Astrocyte of the cerebellum (primary cell): Measurements from ENCODE around the gene SLC7A11.

ENCODE experiments used
- DNase-seq: peaks from one replicate; pipeline ENCODE4 v3.0.0-alpha.2; 2011; ENCODE audit warnings: low read depth
- H3K4me3 ChIP-seq: 2 replicates; pipeline ENCODE4 v1.5.1; 2011; ENCODE audit warnings: mild to moderate bottlenecking, low read depth, low read length, moderate library complexity
- in situ Hi-C: cut with HindIII; loops from 2 replicates; pipeline ENCODE4 v1.10.0; 2017; ENCODE audit warnings: low sequenced_read_pairs
- TF ChIP-seq, protein P1 (sequence below): IDR thresholded peaks from 2 replicates; pipeline ENCODE4 v1.5.1; 2012; ENCODE audit warnings: low read length, low read depth, moderate library complexity, mild to moderate bottlenecking; ENCODE audit errors: missing control alignments

Gene SLC7A11

DNA sequence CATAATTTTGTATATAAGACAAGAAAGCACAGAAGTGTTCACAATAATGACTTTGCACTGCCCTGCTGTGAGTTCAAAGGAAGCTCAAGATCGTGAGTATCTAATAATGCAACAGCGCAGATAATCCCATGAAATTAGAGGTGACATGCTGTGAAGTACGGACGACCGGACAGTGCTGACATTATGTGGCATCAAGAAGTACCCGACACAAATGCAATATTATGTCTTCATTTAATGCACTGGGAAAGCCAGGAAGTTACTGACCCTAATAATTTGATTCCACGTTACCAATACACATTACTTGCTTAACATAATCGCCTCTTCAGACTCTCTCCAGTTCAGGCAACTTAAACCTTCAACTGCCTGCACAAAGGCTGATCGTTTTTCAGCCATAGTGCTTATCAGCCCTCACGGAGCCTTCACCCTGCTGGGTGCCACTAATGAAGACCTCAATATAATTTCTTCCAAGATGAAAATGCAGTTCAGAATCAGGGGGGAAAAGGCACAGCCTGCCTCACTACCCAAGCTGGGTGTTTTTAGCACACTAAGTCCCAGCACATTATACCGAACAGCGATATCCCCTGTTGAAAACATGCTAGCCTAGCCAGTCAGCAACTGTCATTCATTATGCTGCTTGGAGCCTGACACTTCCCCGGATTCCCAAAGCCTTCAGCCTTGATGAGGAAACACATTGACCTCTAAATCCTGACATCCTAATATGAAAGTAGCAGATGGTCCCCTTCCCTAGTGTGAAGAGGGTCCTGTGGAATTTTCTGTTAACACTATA is 56.1 kb downstream of the SLC7A11 start:
- in situ Hi-C loops = no loop called here
- TF ChIP-seq, protein P1, sequence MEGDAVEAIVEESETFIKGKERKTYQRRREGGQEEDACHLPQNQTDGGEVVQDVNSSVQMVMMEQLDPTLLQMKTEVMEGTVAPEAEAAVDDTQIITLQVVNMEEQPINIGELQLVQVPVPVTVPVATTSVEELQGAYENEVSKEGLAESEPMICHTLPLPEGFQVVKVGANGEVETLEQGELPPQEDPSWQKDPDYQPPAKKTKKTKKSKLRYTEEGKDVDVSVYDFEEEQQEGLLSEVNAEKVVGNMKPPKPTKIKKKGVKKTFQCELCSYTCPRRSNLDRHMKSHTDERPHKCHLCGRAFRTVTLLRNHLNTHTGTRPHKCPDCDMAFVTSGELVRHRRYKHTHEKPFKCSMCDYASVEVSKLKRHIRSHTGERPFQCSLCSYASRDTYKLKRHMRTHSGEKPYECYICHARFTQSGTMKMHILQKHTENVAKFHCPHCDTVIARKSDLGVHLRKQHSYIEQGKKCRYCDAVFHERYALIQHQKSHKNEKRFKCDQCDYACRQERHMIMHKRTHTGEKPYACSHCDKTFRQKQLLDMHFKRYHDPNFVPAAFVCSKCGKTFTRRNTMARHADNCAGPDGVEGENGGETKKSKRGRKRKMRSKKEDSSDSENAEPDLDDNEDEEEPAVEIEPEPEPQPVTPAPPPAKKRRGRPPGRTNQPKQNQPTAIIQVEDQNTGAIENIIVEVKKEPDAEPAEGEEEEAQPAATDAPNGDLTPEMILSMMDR = no peak
- DNase-seq = no peak
- H3K4me3 ChIP-seq = no peak overlapping the region

DNA sequence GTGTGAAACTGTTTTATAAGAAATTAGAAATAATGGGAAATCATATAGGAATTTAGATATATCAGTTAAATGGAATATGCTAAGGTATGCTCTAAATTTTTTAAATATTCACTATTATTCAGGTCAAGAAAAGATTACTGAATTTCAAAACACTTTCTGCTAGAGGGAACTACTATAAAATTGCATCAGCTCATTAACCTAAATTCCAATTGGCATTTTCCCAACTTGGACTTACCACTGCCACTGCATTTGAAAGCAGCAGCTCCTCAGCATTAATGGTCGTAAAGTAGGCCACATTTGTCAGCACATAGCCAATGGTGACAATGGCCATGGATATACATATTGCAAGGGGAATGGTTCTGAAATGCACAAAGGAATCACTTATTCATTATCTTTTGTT is 57.3 kb downstream of the SLC7A11 start:
- no peak overlapping the region for H3K4me3 ChIP-seq
- TF ChIP-seq, protein P1 = no peak
- in situ Hi-C loops = no loop called here
- no peak for DNase-seq

DNA sequence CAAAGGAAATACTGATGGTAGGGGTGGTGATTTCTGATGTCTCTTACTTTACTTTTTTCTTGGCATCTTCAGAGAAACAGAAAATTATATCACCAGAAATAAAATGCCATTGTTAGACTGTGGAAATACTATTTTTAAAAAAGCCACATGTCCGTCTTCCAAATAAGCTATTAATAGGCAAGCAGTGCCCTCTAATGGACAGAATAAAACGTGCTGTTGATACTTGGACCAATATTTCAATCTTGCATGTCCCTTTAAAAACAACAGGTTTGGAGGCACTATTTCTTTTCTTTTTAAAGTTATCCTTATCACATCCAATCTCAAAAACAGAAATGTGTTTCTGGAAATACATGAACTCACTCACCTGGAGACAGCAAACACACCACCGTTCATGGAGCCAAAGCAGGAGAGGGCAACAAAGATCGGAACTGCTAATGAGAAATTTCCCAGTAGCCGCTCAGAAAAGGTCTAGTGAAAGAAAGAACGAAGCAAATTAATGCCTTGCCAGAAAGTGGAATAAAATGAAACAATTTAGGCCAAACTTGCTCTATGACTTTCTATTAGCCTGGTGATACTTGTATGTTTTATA is 59.2 kb downstream of the SLC7A11 start:
- peak; percentile 75 for DNase-seq
- TF ChIP-seq, protein P1 = peak; percentile 49
- H3K4me3 ChIP-seq = no peak overlapping the region
- in situ Hi-C loops = no loop called here

GRCh38 chr4:138181287-138181686 is 60.9 kb downstream of the SLC7A11 start:
- no peak overlapping the region for H3K4me3 ChIP-seq
- in situ Hi-C loops = no loop called here
- TF ChIP-seq, protein P1 = no peak
- DNase-seq = peak; percentile 35

DNA sequence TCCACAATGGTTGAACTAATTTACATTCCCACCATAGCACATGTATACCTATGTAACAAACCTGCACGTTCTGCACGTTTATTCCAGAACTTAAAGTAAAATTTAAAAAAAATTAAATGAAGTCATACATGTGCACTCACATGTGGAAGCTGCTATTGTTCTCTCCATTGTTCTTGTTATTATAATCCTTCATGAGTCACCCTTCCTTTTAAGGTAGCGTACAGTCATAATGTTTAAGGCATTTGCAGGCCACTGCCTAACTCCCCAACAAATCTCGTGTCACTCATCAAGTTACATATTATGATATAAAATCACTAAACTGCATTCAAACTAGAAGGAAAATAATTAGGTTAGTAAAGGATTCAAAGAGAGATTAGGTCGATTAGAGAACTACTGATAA is 63.6 kb downstream of the SLC7A11 start:
- in situ Hi-C loops = no loop called here
- no peak overlapping the region for H3K4me3 ChIP-seq
- TF ChIP-seq, protein P1 = no peak
- DNase-seq = no peak

GRCh38 chr4:138177278-138177968 is 64.7 kb downstream of the SLC7A11 start:
- no peak overlapping the region for H3K4me3 ChIP-seq
- TF ChIP-seq, protein P1 = no peak
- in situ Hi-C loops = no loop called here
- no peak for DNase-seq
